ENCODE measurements around the gene NQO2. TPM values are rescaled to one million over a fixed set of nuclear protein-coding genes. Genes with fewer than 3 reads are reported as not detected.

Gene NQO2
- total and polyA plus RNA-seq, 2 donors from 2014 or later: 37.0 to 291 TPM

DNA sequence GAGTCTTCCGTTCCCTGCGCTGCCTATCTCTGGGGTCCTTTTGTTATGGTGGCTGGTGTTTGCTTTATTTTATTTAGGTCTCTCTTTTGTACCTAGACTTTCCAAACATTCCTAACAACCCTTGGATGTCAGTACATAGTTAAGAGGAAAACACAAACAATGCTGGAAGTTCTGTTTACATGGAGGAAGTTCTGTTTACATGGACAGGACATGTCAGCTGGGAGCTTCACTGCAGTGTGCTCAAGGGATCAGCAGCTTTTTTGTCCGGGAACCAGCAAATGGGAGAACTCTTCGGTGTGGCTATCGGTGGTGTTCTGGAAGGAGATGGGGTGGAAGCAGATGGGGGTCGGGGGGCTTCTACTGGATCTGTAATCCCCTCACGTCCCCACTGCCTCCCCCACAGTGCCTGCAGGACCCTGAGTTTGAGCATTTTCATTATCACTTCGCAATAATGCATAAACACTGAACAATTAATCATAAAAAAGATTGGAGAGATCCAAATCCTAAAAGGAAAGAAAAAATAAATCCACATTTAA lies 31.0 kb upstream of the NQO2 start:
- no peaks in the 10 kb centered on the region for H3K36me3 ChIP-seq (ENCODE audit: control insufficient read depth in 2 of 3, insufficient read depth in 3 of 3, low read length in 3 of 3)
- H3K4me3 ChIP-seq (ENCODE audit: low read length in 3 of 3): peak overlapping the region in 1 of 3 donors; percentile 23
- peaks cover 0 to 4% (median 3%) of the 10 kb centered on the region in 3 donors for H3K4me1 ChIP-seq (ENCODE audit: control insufficient read depth in 2 of 3, insufficient read depth in 2 of 3, low read depth in 1 of 3, low read length in 3 of 3)
- H3K27ac ChIP-seq (ENCODE audit: low read depth in 2 of 2, low read length in 2 of 2): peak overlapping the region in 1 of 2 donors; percentile 41
- FAIRE-seq: no peak
- no peaks in the 10 kb centered on the region for H3K9me3 ChIP-seq (ENCODE audit: control insufficient read depth in 2 of 3, insufficient read depth in 1 of 3, low read length in 3 of 3)
- no peaks in the 10 kb centered on the region for H3K27me3 ChIP-seq (ENCODE audit: control insufficient read depth, insufficient read depth, low read length)
- H3K9ac ChIP-seq (ENCODE audit: low read length in 3 of 3): peak overlapping the region in 1 of 3 donors; percentile 24
- intact Hi-C loops (cut with DNase I): no loop called here
- peak in 1 of 5 donors; percentile 24 for DNase-seq
- TF ChIP-seq, protein P1, sequence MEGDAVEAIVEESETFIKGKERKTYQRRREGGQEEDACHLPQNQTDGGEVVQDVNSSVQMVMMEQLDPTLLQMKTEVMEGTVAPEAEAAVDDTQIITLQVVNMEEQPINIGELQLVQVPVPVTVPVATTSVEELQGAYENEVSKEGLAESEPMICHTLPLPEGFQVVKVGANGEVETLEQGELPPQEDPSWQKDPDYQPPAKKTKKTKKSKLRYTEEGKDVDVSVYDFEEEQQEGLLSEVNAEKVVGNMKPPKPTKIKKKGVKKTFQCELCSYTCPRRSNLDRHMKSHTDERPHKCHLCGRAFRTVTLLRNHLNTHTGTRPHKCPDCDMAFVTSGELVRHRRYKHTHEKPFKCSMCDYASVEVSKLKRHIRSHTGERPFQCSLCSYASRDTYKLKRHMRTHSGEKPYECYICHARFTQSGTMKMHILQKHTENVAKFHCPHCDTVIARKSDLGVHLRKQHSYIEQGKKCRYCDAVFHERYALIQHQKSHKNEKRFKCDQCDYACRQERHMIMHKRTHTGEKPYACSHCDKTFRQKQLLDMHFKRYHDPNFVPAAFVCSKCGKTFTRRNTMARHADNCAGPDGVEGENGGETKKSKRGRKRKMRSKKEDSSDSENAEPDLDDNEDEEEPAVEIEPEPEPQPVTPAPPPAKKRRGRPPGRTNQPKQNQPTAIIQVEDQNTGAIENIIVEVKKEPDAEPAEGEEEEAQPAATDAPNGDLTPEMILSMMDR (IDR thresholded peaks at IDR 0.05; ENCODE audit: borderline replicate concordance, extremely low read depth, insufficient read depth): no peak

GRCh38 chr6:2969549-2969948 lies 30.1 kb upstream of the NQO2 start:
- H3K27ac ChIP-seq (ENCODE audit: low read depth in 2 of 2, low read length in 2 of 2): no peak overlapping the region
- peaks cover 0 to 4% (median 3%) of the 10 kb centered on the region in 3 donors for H3K4me1 ChIP-seq (ENCODE audit: control insufficient read depth in 2 of 3, insufficient read depth in 2 of 3, low read depth in 1 of 3, low read length in 3 of 3)
- TF ChIP-seq, protein P1 (IDR thresholded peaks at IDR 0.05; ENCODE audit: borderline replicate concordance, extremely low read depth, insufficient read depth): no peak
- FAIRE-seq (no peak), DNase-seq (peak in 1 of 5 donors; percentile 9)
- H3K9ac ChIP-seq (ENCODE audit: low read length in 3 of 3): no peak overlapping the region
- intact Hi-C loops (cut with DNase I): no loop called here
- no peaks in the 10 kb centered on the region for H3K9me3 ChIP-seq (ENCODE audit: control insufficient read depth in 2 of 3, insufficient read depth in 1 of 3, low read length in 3 of 3)
- no peak overlapping the region for H3K4me3 ChIP-seq (ENCODE audit: low read length in 3 of 3)
- no peaks in the 10 kb centered on the region for H3K27me3 ChIP-seq (ENCODE audit: control insufficient read depth, insufficient read depth, low read length)
- H3K36me3 ChIP-seq (ENCODE audit: control insufficient read depth in 2 of 3, insufficient read depth in 3 of 3, low read length in 3 of 3): no peaks in the 10 kb centered on the region

GRCh38 chr6:2970034-2970685 lies 29.5 kb upstream of the NQO2 start:
- TF ChIP-seq, protein P1 (IDR thresholded peaks at IDR 0.05; ENCODE audit: borderline replicate concordance, extremely low read depth, insufficient read depth): no peak
- H3K27ac ChIP-seq (ENCODE audit: low read depth in 2 of 2, low read length in 2 of 2): peak overlapping the region; percentile 95 to 96
- no peak for FAIRE-seq

More at GRCh38 chr6:2970034-2970685, 29.5 kb upstream of the NQO2 start:
- H3K9ac ChIP-seq (ENCODE audit: low read length in 3 of 3): peak overlapping the region; percentile 15 to 67 (median 65)
- H3K9me3 ChIP-seq (ENCODE audit: control insufficient read depth in 2 of 3, insufficient read depth in 1 of 3, low read length in 3 of 3): no peaks in the 10 kb centered on the region
- H3K36me3 ChIP-seq (ENCODE audit: control insufficient read depth in 2 of 3, insufficient read depth in 3 of 3, low read length in 3 of 3): no peaks in the 10 kb centered on the region
- peak in 2 of 5 donors; percentile 39 to 50 for DNase-seq
- peak overlapping the region; percentile 20 to 74 (median 71) for H3K4me3 ChIP-seq (ENCODE audit: low read length in 3 of 3)
- H3K27me3 ChIP-seq (ENCODE audit: control insufficient read depth, insufficient read depth, low read length): no peaks in the 10 kb centered on the region
- peaks cover 0 to 4% (median 3%) of the 10 kb centered on the region in 3 donors for H3K4me1 ChIP-seq (ENCODE audit: control insufficient read depth in 2 of 3, insufficient read depth in 2 of 3, low read depth in 1 of 3, low read length in 3 of 3)
- intact Hi-C loops (cut with DNase I): no loop called here
